Neural crest cell (in vitro differentiated cells): Measurements from ENCODE around the gene TEX14. TPM values are rescaled to one million over a fixed set of nuclear protein-coding genes. Genes with fewer than 3 reads are reported as not detected.

Experiments used
- DNase-seq: peaks from one replicate; pipeline ENCODE4 v3.0.0; 2021; ENCODE audit warnings: low read depth, mixed read lengths, low spot score
- H3K27ac Mint-ChIP-seq: one replicate; pipeline ENCODE4 v1.8.0; 2021; ENCODE audit warnings: mild to moderate bottlenecking, mixed read lengths; ENCODE audit not compliant: unreplicated experiment
- H3K27me3 Mint-ChIP-seq: 2 replicates; pipeline ENCODE4 v1.8.0; 2021; ENCODE audit warnings: low read depth, mild to moderate bottlenecking, mixed read lengths
- H3K36me3 Mint-ChIP-seq: 2 replicates; pipeline ENCODE4 v1.8.0; 2021; ENCODE audit warnings: low read depth, mild to moderate bottlenecking, mixed read lengths
- H3K4me1 Mint-ChIP-seq: 2 replicates; pipeline ENCODE4 v1.8.0; 2021; ENCODE audit warnings: mixed read lengths
- H3K4me3 Mint-ChIP-seq: one replicate; pipeline ENCODE4 v1.8.0; 2021; ENCODE audit warnings: mild to moderate bottlenecking, mixed read lengths
- H3K9me3 Mint-ChIP-seq: 2 replicates; pipeline ENCODE4 v1.8.0; 2021; ENCODE audit warnings: mixed read lengths
- CTCF ChIP-seq: fragments of 200-600 bp; sonication (generic); conservative IDR thresholded peaks from 2 replicates; pipeline ENCODE4 v1.5.0; 2021; ENCODE audit warnings: antibody characterized with exemption, mild to moderate bottlenecking
- total RNA-seq: library from RNA; stranded (reverse); gene quantifications from 2 replicates; pipeline ENCODE4 v1.2.1, GENCODE V29; 2021

The TEX14 gene
- total RNA-seq, 1 donor from 2014 or later = 0.21 TPM

DNA sequence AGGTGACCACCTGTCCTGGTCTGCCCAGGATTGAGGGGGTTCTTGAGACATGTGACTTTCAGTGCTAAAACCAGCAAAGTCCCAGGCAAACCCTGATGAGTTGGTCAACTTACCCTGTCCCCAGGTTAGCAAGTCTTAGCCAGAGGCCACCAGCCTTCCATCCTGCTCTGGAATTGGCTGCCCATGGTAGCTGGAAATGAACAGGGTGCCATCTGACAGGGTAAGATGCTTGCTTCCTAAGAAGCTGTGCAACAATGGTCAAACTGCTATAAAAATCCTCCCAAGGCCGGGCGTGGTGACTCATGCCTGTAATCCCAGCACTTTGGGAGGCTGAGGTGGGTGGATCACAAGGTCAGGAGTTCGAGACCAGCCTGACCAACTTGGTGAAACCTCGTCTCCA lies 154.6 kb downstream of the TEX14 start:
- Mint-ChIP-seq H3K4me1 (peaks cover 23% of the 10 kb centered on the region), H3K4me3 (no peak overlapping the region), H3K36me3 (no peaks in the 10 kb centered on the region), H3K9me3 (no peaks in the 10 kb centered on the region), H3K27ac (no peak overlapping the region), H3K27me3 (peaks cover 17% of the 10 kb centered on the region)
- no peak for DNase-seq
- TF ChIP-seq CTCF = no peak

DNA sequence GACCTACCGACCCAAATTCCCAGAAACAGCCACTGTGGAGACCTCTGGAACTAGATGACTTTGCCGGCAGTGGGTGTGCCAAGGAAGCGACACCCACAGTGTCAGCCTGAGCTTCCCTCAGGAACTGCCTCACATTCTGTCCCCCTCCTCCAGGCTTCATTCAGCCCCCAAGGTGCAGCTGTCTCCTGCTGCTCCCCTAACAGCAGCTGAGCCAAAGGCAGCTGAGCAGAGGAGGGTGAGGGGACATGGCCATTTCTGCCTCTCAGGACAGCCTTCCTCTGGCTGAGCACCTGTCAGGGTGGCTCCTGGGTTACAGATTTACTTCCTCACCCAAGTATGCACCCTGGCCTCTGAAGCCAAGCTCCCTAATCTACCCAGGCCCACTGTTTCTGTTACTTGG lies 155.3 kb downstream of the TEX14 start:
- Mint-ChIP-seq H3K27ac (no peak overlapping the region), H3K4me3 (no peak overlapping the region), H3K27me3 (peaks cover 19% of the 10 kb centered on the region), H3K9me3 (no peaks in the 10 kb centered on the region), H3K36me3 (no peaks in the 10 kb centered on the region), H3K4me1 (peaks cover 25% of the 10 kb centered on the region)
- no peak for TF ChIP-seq CTCF
- DNase-seq = no peak

DNA sequence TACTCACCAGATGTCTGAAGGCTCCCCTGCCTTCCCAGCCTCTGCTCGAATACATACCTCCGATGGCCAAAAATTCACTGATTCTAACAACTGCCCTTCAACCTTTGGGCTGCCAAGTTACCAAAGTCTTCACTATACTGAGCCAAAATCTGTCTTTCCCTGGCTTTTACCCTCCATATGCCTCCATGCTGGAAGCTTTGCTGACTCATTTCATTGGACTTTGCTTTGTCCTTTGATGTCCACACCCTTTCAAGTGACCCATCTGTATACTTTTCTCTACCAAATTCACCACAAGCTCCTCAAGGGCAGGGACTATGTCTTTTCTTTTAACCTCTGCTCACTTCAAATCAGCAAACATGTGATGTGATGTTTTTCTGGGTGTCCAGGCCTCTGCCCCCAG lies 156.4 kb downstream of the TEX14 start:
- Mint-ChIP-seq H3K36me3 (no peaks in the 10 kb centered on the region), H3K27ac (no peak overlapping the region), H3K4me3 (peak overlapping the region; percentile 38), H3K4me1 (peaks cover 32% of the 10 kb centered on the region), H3K9me3 (no peaks in the 10 kb centered on the region), H3K27me3 (peaks cover 27% of the 10 kb centered on the region)
- no peak for DNase-seq
- TF ChIP-seq CTCF = no peak

DNA sequence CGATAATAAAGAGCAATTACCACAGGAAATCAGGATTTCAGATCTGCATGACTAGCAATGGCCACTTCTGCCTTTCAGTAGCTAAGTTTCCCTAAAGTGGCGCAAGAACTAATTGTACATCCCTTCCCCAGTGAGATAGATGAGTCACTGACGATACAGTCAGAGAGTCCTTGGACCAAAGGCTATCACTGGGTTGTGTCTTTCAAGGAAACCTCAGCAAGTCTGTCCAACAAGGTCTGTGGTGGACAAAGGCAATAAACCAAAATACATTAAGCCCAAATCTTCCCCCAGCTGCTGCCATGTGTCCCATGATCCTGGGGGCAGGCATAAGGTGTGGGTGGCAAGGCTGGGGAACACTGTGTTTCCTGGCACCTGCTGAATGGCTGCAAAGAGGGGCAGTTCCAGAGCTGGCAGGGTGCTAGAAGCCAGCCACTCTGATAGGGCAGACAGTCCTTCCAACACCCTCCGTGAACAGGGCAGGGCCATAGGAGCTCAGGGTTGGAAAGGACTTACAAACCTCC lies 156.9 kb downstream of the TEX14 start:
- no peak for DNase-seq
- H3K27me3 Mint-ChIP-seq = peaks cover 31% of the 10 kb centered on the region
- no peak for TF ChIP-seq CTCF
- H3K4me3 Mint-ChIP-seq = no peak overlapping the region
- H3K4me1 Mint-ChIP-seq = peaks cover 35% of the 10 kb centered on the region
- no peaks in the 10 kb centered on the region for H3K9me3 Mint-ChIP-seq
- H3K36me3 Mint-ChIP-seq = no peaks in the 10 kb centered on the region
- H3K27ac Mint-ChIP-seq = no peak overlapping the region

DNA sequence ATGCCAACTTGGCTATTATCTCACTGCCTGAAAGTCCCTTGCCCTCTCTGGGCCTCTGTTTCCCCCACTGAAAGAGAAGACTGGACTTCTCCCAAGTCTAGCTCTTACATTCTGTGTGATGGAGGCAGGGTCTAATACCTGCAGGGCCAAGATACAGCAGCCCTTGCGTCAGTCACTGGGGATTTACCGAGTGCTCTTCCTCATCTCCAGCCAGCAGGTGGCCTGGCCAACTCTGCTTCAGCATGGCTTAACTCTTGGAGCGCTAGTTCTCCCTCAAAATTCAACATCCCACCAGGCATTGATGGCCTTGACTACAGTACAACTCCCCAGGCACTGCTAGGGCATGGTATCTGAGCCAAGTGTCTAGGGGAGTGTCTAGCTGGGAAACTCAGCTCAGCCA lies 157.5 kb downstream of the TEX14 start:
- H3K9me3 Mint-ChIP-seq = no peaks in the 10 kb centered on the region
- peak overlapping the region; percentile 39 for H3K4me3 Mint-ChIP-seq
- no peak for TF ChIP-seq CTCF
- H3K36me3 Mint-ChIP-seq = no peaks in the 10 kb centered on the region
- no peak for DNase-seq
- H3K27ac Mint-ChIP-seq = no peak overlapping the region
- peaks cover 39% of the 10 kb centered on the region for H3K4me1 Mint-ChIP-seq
- H3K27me3 Mint-ChIP-seq = peaks cover 38% of the 10 kb centered on the region
